Central memory CD8-positive, alpha-beta T cell (primary cell): ENCODE results near the gene CPNE6.
"Not testable (repeated sequence)": the region's sequence is repeated elsewhere in the genome, so short reads cannot be mapped to it uniquely, and the experiment has no call there.

Source experiments
- ATAC-seq: fragments of 150-1000 bp; cut with Tn5 transposase; replicated peaks from 2 replicates; pipeline ENCODE4 v1.10.0; 2022; ENCODE audit warnings: mild to moderate bottlenecking, moderate FRiP score, moderate number of reproducible peaks; ENCODE audit not compliant: poor library complexity, severe bottlenecking; ENCODE audit errors: extremely low read depth
- DNase-seq, 2 donors: peaks; one replicate each; pipeline ENCODE4 v3.0.0; 2021; ENCODE audit warnings: low spot score in 2 of 2
- H3K27ac Mint-ChIP-seq: one replicate; pipeline ENCODE4 v1.8.0; 2022; ENCODE audit warnings: low read depth, mild to moderate bottlenecking, moderate library complexity, mixed read lengths
- H3K27me3 Mint-ChIP-seq: one replicate; pipeline ENCODE4 v1.8.0; 2022; ENCODE audit warnings: mixed read lengths
- H3K36me3 Mint-ChIP-seq: one replicate; pipeline ENCODE4 v1.8.0; 2022; ENCODE audit warnings: mild to moderate bottlenecking, moderate library complexity, mixed read lengths; ENCODE audit not compliant: insufficient read depth
- H3K4me1 Mint-ChIP-seq: one replicate; pipeline ENCODE4 v1.8.0; 2022; ENCODE audit warnings: mixed read lengths
- H3K4me3 Mint-ChIP-seq: one replicate; pipeline ENCODE4 v1.8.0; 2022; ENCODE audit warnings: mild to moderate bottlenecking, moderate library complexity, mixed read lengths
- H3K9me3 Mint-ChIP-seq: one replicate; pipeline ENCODE4 v1.8.0; 2022; ENCODE audit warnings: mixed read lengths

Gene CPNE6

GRCh38 chr14:24098927-24099813 is 27.8 kb downstream of the CPNE6 start:
- DNase-seq (no peak), ATAC-seq (no peak)
- Mint-ChIP-seq H3K4me3 (no peak overlapping the region), H3K9me3 (no peaks in the 10 kb centered on the region), H3K27me3 (no peaks in the 10 kb centered on the region), H3K36me3 (peaks cover 16% of the 10 kb centered on the region), H3K27ac (peak overlapping the region; percentile 61), H3K4me1 (peaks cover 27% of the 10 kb centered on the region)

GRCh38 chr14:24100197-24100981 is 29.0 kb downstream of the CPNE6 start:
- no peaks in the 10 kb centered on the region for H3K9me3 Mint-ChIP-seq
- no peaks in the 10 kb centered on the region for H3K27me3 Mint-ChIP-seq
- peaks cover 11% of the 10 kb centered on the region for H3K36me3 Mint-ChIP-seq
- H3K4me3 Mint-ChIP-seq: no peak overlapping the region
- ATAC-seq: no peak
- H3K27ac Mint-ChIP-seq: peak overlapping the region; percentile 61
- peaks cover 16% of the 10 kb centered on the region for H3K4me1 Mint-ChIP-seq
- DNase-seq: no peak

GRCh38 chr14:24100982-24101494 is 29.7 kb downstream of the CPNE6 start:
- Mint-ChIP-seq H3K27me3 (no peaks in the 10 kb centered on the region), H3K4me1 (peaks cover 10% of the 10 kb centered on the region), H3K27ac (no peak overlapping the region), H3K4me3 (no peak overlapping the region), H3K9me3 (no peaks in the 10 kb centered on the region), H3K36me3 (peaks cover 11% of the 10 kb centered on the region)
- no peak for ATAC-seq
- no peak for DNase-seq

GRCh38 chr14:24102357-24103048 is 31.1 kb downstream of the CPNE6 start:
- ATAC-seq (no peak), DNase-seq (no peak)
- no peaks in the 10 kb centered on the region for H3K9me3 Mint-ChIP-seq
- H3K27me3 Mint-ChIP-seq: no peaks in the 10 kb centered on the region
- no peak overlapping the region for H3K4me3 Mint-ChIP-seq
- no peak overlapping the region for H3K27ac Mint-ChIP-seq
- H3K4me1 Mint-ChIP-seq: peaks cover 4% of the 10 kb centered on the region
- peaks cover 8% of the 10 kb centered on the region for H3K36me3 Mint-ChIP-seq

- DNase-seq: no peak
- Mint-ChIP-seq H3K27me3 (no peaks in the 10 kb centered on the region), H3K4me3 (no peak overlapping the region), H3K9me3 (no peaks in the 10 kb centered on the region), H3K4me1 (peaks cover 4% of the 10 kb centered on the region), H3K36me3 (peaks cover 7% of the 10 kb centered on the region), H3K27ac (no peak overlapping the region)
- ATAC-seq: no peak
Measured at GRCh38 chr14:24103451-24103850, 32.1 kb downstream of the CPNE6 start.

- not testable (repeated sequence) for H3K4me1 Mint-ChIP-seq, H3K4me3 Mint-ChIP-seq, H3K36me3 Mint-ChIP-seq, H3K27me3 Mint-ChIP-seq, ATAC-seq, H3K27ac Mint-ChIP-seq, H3K9me3 Mint-ChIP-seq, DNase-seq
Measured at GRCh38 chr14:24105609-24106239, 34.4 kb downstream of the CPNE6 start.

- H3K27me3 Mint-ChIP-seq: no peaks in the 10 kb centered on the region
- ATAC-seq: no peak
- H3K27ac Mint-ChIP-seq: no peak overlapping the region
- H3K4me3 Mint-ChIP-seq: no peak overlapping the region
- H3K4me1 Mint-ChIP-seq: peaks cover 7% of the 10 kb centered on the region
- peaks cover 5% of the 10 kb centered on the region for H3K36me3 Mint-ChIP-seq
- no peaks in the 10 kb centered on the region for H3K9me3 Mint-ChIP-seq
- no peak for DNase-seq
Measured at GRCh38 chr14:24106672-24107271, 35.4 kb downstream of the CPNE6 start.

- peaks cover under 1% of the 10 kb centered on the region for H3K36me3 Mint-ChIP-seq
- no peak for ATAC-seq
- DNase-seq: no peak
- no peaks in the 10 kb centered on the region for H3K9me3 Mint-ChIP-seq
- peak overlapping the region; percentile 71 for H3K27ac Mint-ChIP-seq
- H3K4me3 Mint-ChIP-seq: no peak overlapping the region
- no peaks in the 10 kb centered on the region for H3K27me3 Mint-ChIP-seq
- H3K4me1 Mint-ChIP-seq: peaks cover 7% of the 10 kb centered on the region
Measured at GRCh38 chr14:24108336-24108874, 37.0 kb downstream of the CPNE6 start.

- H3K9me3 Mint-ChIP-seq: no peaks in the 10 kb centered on the region
- peaks cover 10% of the 10 kb centered on the region for H3K4me1 Mint-ChIP-seq
- ATAC-seq: no peak
- no peak overlapping the region for H3K27ac Mint-ChIP-seq
- no peak for DNase-seq
- peaks cover 14% of the 10 kb centered on the region for H3K36me3 Mint-ChIP-seq
- H3K4me3 Mint-ChIP-seq: no peak overlapping the region
- no peaks in the 10 kb centered on the region for H3K27me3 Mint-ChIP-seq
Measured at GRCh38 chr14:24110060-24110459, 38.7 kb downstream of the CPNE6 start.

GRCh38 chr14:24110523-24110922 is 39.2 kb downstream of the CPNE6 start:
- Mint-ChIP-seq H3K27ac (no peak overlapping the region), H3K36me3 (peaks cover 15% of the 10 kb centered on the region), H3K9me3 (no peaks in the 10 kb centered on the region), H3K27me3 (no peaks in the 10 kb centered on the region), H3K4me1 (peaks cover 15% of the 10 kb centered on the region), H3K4me3 (no peak overlapping the region)
- DNase-seq: no peak
- ATAC-seq: no peak

- H3K4me1 Mint-ChIP-seq: peaks cover 31% of the 10 kb centered on the region
- peak overlapping the region; percentile 97 for H3K27ac Mint-ChIP-seq
- no peak for DNase-seq
- H3K27me3 Mint-ChIP-seq: no peaks in the 10 kb centered on the region
- H3K36me3 Mint-ChIP-seq: peaks cover 19% of the 10 kb centered on the region
- H3K9me3 Mint-ChIP-seq: no peaks in the 10 kb centered on the region
- peak overlapping the region; percentile 93 for H3K4me3 Mint-ChIP-seq
- no peak for ATAC-seq
Measured at GRCh38 chr14:24113379-24113800, 42.0 kb downstream of the CPNE6 start.
